ENCODE results near the gene CD6.

CD6 gene

DNA sequence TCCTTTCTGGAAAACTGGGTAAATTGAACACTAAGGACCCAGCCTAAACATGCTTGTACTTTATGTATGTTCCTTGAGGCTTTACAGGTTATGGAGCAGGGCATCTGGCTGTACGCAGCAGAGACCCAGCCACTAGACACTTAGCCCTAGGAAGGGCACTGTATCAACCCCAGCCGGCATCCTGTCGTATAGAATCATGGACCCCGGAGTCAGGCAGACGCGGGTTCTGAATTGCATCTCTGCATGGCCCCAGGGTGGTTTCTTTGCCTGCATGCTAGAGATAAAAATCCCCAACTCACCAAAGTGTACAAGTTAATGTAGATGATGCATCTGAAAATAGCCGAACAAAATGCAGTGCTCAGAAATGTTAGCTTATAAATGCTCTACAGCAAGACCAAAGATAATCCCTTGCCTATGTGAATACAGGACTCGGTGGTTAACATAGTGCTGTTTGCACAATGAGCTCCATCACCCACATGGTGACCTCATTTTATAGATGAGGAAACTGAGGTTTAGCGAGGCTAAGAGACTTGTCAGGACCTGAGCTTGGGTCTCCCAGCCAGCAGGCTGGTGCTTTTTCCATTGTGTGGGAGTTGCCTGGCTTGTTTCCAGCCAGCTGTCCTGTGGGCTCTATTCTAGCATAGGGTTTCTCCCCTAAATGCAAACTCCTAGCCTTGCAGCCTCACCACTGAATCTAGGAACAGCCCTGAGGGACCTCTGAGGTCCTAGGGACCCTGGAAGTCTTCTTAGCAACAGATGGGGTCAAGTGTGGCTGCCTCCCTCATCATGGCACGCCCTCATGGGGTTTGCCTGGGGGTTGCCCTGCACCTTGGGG lies 7.3 kb downstream of the CD6 start:
- TF ChIP-seq GATA3 (IDR thresholded peaks at IDR 0.05; ENCODE audit: low read depth, low read length) = no peak
- TF ChIP-seq GATA2 (IDR thresholded peaks at IDR 0.05; ENCODE audit: low read depth, low read length) = no peak

DNA sequence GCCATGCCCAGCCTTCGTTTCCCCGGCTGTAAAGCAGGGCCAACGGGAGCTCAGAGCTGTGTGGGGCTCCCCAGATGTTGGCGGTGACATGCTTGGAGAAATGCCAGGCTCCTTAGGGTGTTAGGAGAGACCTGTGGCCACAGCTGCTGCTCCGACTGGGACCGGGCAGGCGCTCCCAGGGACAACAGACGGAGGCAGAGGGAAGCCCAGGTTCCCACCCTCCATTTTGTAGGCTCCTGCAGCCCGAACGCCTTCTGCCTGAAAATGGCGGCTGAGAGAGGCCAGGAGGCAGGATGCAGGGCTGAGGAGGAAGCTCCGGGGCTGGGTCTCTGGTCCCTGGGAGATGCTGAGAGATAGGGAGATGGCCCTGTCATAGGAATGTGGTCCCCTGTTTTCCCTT lies 10.0 kb downstream of the CD6 start:
- TF ChIP-seq GATA2 (IDR thresholded peaks at IDR 0.05; ENCODE audit: low read depth, low read length) (no peak), GATA3 (IDR thresholded peaks at IDR 0.05; ENCODE audit: low read depth, low read length) (no peak)

- TF ChIP-seq GATA2 (IDR thresholded peaks at IDR 0.05; ENCODE audit: low read depth, low read length) (no peak), GATA3 (IDR thresholded peaks at IDR 0.05; ENCODE audit: low read depth, low read length) (no peak)
Observed at GRCh38 chr11:60982184-60982583, 10.7 kb downstream of the CD6 start.

DNA sequence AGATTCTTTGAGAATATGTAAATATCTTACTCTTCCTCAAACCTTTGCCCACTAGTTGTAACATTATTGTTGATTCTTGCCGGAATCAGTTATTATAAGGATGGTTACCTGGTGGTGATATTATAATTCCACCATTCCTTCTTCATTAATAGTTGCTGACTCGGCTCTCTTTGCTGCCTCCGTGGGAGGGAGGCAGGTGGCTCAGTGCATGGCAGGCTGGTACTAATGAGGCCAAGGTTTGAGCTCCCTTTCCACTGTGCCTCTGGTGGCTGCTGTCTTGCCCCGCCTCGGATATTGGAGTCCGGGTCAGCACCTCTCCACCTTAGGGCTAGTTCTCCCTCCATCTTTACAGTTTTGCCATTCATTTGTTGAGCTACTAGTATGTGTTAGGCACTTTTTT lies 12.7 kb downstream of the CD6 start:
- TF ChIP-seq GATA2 (IDR thresholded peaks at IDR 0.05; ENCODE audit: low read depth, low read length) (no peak), GATA3 (IDR thresholded peaks at IDR 0.05; ENCODE audit: low read depth, low read length) (no peak)

DNA sequence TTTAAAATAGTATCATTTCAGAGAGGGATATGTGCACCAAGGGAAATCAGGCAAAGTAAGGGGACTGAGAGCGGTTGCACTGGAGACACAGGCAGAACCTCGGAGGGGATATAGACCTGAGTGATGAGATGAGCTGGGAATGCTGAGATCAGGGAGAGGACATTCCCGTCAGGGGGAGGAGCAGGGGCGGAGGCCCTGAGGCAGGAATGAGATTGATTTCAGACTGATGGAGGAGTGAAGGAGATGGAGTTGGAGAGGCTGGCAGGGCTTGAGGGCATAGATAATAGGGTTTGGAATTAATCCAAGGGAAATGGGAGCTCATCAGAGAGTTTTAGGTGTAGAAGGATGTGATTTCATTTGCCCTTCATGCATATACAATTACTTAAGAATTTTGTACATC lies 13.2 kb downstream of the CD6 start:
- no peak for TF ChIP-seq GATA2 (IDR thresholded peaks at IDR 0.05; ENCODE audit: low read depth, low read length)
- TF ChIP-seq GATA3 (IDR thresholded peaks at IDR 0.05; ENCODE audit: low read depth, low read length) = no peak

- TF ChIP-seq GATA3 (IDR thresholded peaks at IDR 0.05; ENCODE audit: low read depth, low read length) = no peak
- no peak for TF ChIP-seq GATA2 (IDR thresholded peaks at IDR 0.05; ENCODE audit: low read depth, low read length)
Observed at GRCh38 chr11:60985501-60985900, 14.0 kb downstream of the CD6 start.

GRCh38 chr11:60985991-60986915 lies 14.8 kb downstream of the CD6 start:
- TF ChIP-seq GATA3 (IDR thresholded peaks at IDR 0.05; ENCODE audit: low read depth, low read length) (no peak), GATA2 (IDR thresholded peaks at IDR 0.05; ENCODE audit: low read depth, low read length) (no peak)

DNA sequence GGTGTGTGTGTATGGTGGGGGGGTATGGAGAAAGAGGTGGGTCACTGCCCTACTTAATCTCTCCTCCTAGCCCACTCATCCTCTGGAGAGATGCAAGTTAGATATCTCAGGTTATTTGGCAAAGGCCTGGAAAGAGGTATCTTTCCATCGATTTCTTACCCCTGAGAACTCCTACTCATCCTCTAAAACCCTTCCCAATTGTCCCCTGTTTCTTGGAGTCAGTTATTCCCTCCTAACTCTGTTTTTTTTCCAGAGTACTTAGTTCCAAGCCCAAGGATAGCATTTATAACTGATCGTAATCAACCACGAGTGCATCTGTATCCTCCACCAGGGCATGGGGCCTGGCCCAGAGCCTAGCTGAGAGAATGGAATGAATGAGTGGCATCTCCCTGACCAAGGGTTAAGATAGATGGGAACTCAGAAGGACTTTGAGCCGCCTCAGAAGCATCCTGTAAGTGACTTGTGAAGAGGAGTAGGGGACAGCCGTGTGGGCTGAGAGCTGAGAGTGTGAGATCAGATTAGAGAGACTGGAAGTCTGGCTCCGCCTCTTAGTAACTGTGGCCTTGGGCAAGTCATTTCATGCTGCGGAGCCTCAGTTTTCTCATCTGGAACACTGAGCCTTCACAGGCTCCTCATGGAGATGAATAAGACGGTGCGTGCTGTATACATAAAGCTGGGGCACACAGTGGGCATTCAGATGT lies 16.2 kb downstream of the CD6 start:
- no peak for TF ChIP-seq GATA3 (IDR thresholded peaks at IDR 0.05; ENCODE audit: low read depth, low read length)

GRCh38 chr11:60988658-60989057 lies 17.2 kb downstream of the CD6 start:
- TF ChIP-seq GATA3 (IDR thresholded peaks at IDR 0.05; ENCODE audit: low read depth, low read length) (no peak), GATA2 (IDR thresholded peaks at IDR 0.05; ENCODE audit: low read depth, low read length) (no peak)

GRCh38 chr11:60989093-60989650 lies 17.7 kb downstream of the CD6 start:
- TF ChIP-seq GATA2 (IDR thresholded peaks at IDR 0.05; ENCODE audit: low read depth, low read length) (no peak), GATA3 (IDR thresholded peaks at IDR 0.05; ENCODE audit: low read depth, low read length) (no peak)

GRCh38 chr11:60991457-60991856 lies 20.0 kb downstream of the CD6 start:
- TF ChIP-seq GATA3 (IDR thresholded peaks at IDR 0.05; ENCODE audit: low read depth, low read length) = no peak
- no peak for TF ChIP-seq GATA2 (IDR thresholded peaks at IDR 0.05; ENCODE audit: low read depth, low read length)

- no peak for TF ChIP-seq GATA2 (IDR thresholded peaks at IDR 0.05; ENCODE audit: low read depth, low read length)
Observed at GRCh38 chr11:60992842-60993409, 21.4 kb downstream of the CD6 start.

DNA sequence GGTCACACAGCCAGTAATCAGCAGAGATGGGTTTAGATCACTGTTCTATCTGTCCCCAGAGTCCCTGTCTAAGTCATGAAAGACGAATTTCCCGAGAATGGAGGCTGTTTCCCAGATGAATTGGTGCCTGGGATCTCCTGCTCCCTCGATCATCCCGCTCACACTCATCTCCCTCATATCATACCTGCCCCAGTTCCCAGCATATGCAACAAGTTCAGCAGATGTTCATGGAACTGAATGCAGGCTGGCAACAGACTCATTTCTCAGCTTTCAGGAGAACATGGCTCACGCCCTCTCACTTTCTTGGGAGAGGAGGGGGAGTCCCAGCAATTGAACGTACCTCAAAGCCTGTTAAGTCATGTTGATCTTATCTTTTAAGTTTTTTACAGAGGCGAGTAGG lies 22.1 kb downstream of the CD6 start:
- TF ChIP-seq GATA3 (IDR thresholded peaks at IDR 0.05; ENCODE audit: low read depth, low read length) = no peak
- no peak for TF ChIP-seq GATA2 (IDR thresholded peaks at IDR 0.05; ENCODE audit: low read depth, low read length)
